Heart left ventricle (tissue), 13 donors: Measurements from ENCODE around the gene NAA60.

Experiments
- POLR2A ChIP-seq, 2 donors: fragments of 450-650 bp; IDR thresholded peaks; one replicate each; pipeline ENCODE4 v1.6.1; 2017; ENCODE audit warnings: antibody characterized with exemption in 2 of 2, mild to moderate bottlenecking in 2 of 2, moderate library complexity in 2 of 2
- TF ChIP-seq, protein P1 (sequence below), 12 donors: fragments of 200-600 bp; sonication (generic) in 4 of 12; IDR thresholded peaks; one replicate each; pipeline versions ENCODE4 v1.5.0 to v1.8.0; 2018 to 2022; ENCODE audit warnings: antibody characterized with exemption in 12 of 12, mild to moderate bottlenecking in 5 of 12
- donor health status: ischemic (EF 13 %, LVEDD 7.1; RV severe dilation, severe dysfunction).
- donor health status: DM: no; HTN: yes; CAD: no.
- donor health status: DM: no; HTN: no; CAD: no.
- donor health status: ischemic (EF 25% LVEDD 6.9; RV normal size, moderate dysfunction).
- donor health status: ischemic (EF 25% LVEDD 5.7; RV mildly dilated, moderate dysfunction).
- donor health status: ischemic (EF 35%, LVEDD 5.7; RV mildly dilated, moderate dysfunction).
- donor health status: nonischemic (EF 11% LVEDD 7.7; RV severe dilation, severe dysfunction).
- donor health status: DM: yes; HTN: yes; CAD: no.
- donor health status: PGD.
- donor health status: ischemic (EF 29% LVEDD 5.4; RV normal size, mild dysfunction).
- donor health status: nonischemic (EF 23%, LVEDD 6.1; RV moderate dilation, normal function).

DNA sequence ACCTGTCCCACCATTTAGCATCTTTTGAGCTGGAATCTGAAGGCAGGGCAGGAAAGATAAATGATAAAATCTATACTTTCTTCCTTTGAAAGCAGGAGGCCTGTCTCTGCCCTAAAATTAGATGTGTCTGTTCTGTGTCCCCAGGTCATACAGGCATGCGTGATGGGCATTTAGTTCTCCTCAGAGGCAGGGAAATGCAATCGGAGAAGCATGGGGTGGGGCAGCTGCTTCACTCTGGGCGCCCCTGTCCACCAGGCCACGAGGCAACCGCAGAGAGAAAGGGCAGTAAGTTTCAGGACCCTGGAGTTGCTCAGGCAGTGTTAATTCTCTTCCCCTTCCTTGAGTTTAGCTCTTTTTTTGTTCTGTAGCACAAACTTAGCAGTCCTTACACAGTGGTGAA, 82.5 kb downstream of the NAA60 start:
- TF ChIP-seq, protein P1, sequence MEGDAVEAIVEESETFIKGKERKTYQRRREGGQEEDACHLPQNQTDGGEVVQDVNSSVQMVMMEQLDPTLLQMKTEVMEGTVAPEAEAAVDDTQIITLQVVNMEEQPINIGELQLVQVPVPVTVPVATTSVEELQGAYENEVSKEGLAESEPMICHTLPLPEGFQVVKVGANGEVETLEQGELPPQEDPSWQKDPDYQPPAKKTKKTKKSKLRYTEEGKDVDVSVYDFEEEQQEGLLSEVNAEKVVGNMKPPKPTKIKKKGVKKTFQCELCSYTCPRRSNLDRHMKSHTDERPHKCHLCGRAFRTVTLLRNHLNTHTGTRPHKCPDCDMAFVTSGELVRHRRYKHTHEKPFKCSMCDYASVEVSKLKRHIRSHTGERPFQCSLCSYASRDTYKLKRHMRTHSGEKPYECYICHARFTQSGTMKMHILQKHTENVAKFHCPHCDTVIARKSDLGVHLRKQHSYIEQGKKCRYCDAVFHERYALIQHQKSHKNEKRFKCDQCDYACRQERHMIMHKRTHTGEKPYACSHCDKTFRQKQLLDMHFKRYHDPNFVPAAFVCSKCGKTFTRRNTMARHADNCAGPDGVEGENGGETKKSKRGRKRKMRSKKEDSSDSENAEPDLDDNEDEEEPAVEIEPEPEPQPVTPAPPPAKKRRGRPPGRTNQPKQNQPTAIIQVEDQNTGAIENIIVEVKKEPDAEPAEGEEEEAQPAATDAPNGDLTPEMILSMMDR (IDR thresholded peaks at IDR 0.05): no peak
- TF ChIP-seq POLR2A (IDR thresholded peaks at IDR 0.05): no peak
